Osteocyte (in vitro differentiated cells): ENCODE results near the gene SPACA9. TPM values are rescaled to one million over a fixed set of nuclear protein-coding genes. Genes with fewer than 3 reads are reported as not detected.

Source experiments
- DNase-seq: peaks from one replicate; pipeline ENCODE4 v3.0.0; 2021; ENCODE audit warnings: mixed read lengths; ENCODE audit not compliant: unreplicated experiment; ENCODE audit errors: extremely low spot score
- H3K27ac Mint-ChIP-seq: one replicate; pipeline ENCODE4 v1.8.0; 2021; ENCODE audit warnings: mild to moderate bottlenecking, mixed read lengths; ENCODE audit not compliant: unreplicated experiment
- H3K27me3 Mint-ChIP-seq: one replicate; pipeline ENCODE4 v1.8.0; 2021; ENCODE audit warnings: mixed read lengths; ENCODE audit not compliant: unreplicated experiment
- H3K36me3 Mint-ChIP-seq: one replicate; pipeline ENCODE4 v1.8.0; 2021; ENCODE audit warnings: mixed read lengths; ENCODE audit not compliant: unreplicated experiment
- H3K4me1 Mint-ChIP-seq: one replicate; pipeline ENCODE4 v1.8.0; 2021; ENCODE audit warnings: mixed read lengths; ENCODE audit not compliant: unreplicated experiment
- H3K4me3 Mint-ChIP-seq: one replicate; pipeline ENCODE4 v1.8.0; 2021; ENCODE audit warnings: mild to moderate bottlenecking, moderate library complexity, mixed read lengths; ENCODE audit not compliant: unreplicated experiment
- H3K9me3 Mint-ChIP-seq: one replicate; pipeline ENCODE4 v1.8.0; 2021; ENCODE audit warnings: mixed read lengths; ENCODE audit not compliant: unreplicated experiment
- CTCF ChIP-seq: fragments of 200-600 bp; sonication (generic); IDR thresholded peaks from 2 replicates; pipeline ENCODE4 v1.5.0; 2021; ENCODE audit warnings: antibody characterized with exemption, mild to moderate bottlenecking, moderate library complexity
- total RNA-seq: library from RNA; stranded (reverse); gene quantifications from 2 replicates; pipeline ENCODE4 v1.2.1, GENCODE V29; 2021

SPACA9 gene
- total RNA-seq, 1 donor from 2014 or later, result 6.7 TPM

GRCh38 chr9:132846109-132846917, 32.4 kb upstream of the SPACA9 start:
- H3K27ac Mint-ChIP-seq, result no peak overlapping the region
- no peaks in the 10 kb centered on the region for H3K4me1 Mint-ChIP-seq
- no peak for DNase-seq
- no peaks in the 10 kb centered on the region for H3K36me3 Mint-ChIP-seq
- H3K4me3 Mint-ChIP-seq, result no peak overlapping the region
- H3K27me3 Mint-ChIP-seq, result peaks cover 5% of the 10 kb centered on the region
- H3K9me3 Mint-ChIP-seq, result no peaks in the 10 kb centered on the region
- no peak for TF ChIP-seq CTCF

- Mint-ChIP-seq H3K4me1 (no peaks in the 10 kb centered on the region), H3K4me3 (no peak overlapping the region), H3K27ac (no peak overlapping the region), H3K27me3 (peaks cover 2% of the 10 kb centered on the region), H3K36me3 (no peaks in the 10 kb centered on the region), H3K9me3 (no peaks in the 10 kb centered on the region)
- no peak for DNase-seq
- no peak for TF ChIP-seq CTCF
Observed at GRCh38 chr9:132846918-132847515, 31.7 kb upstream of the SPACA9 start.

- H3K27ac Mint-ChIP-seq, result no peak overlapping the region
Observed at GRCh38 chr9:132849185-132849706, 29.5 kb upstream of the SPACA9 start.

GRCh38 chr9:132853482-132853881, 25.2 kb upstream of the SPACA9 start:
- no peak for TF ChIP-seq CTCF
- no peaks in the 10 kb centered on the region for H3K4me1 Mint-ChIP-seq
- H3K27ac Mint-ChIP-seq, result no peak overlapping the region
- no peaks in the 10 kb centered on the region for H3K9me3 Mint-ChIP-seq
- H3K36me3 Mint-ChIP-seq, result no peaks in the 10 kb centered on the region
- H3K27me3 Mint-ChIP-seq, result peaks cover 16% of the 10 kb centered on the region
- no peak overlapping the region for H3K4me3 Mint-ChIP-seq
- no peak for DNase-seq

More at GRCh38 chr9:132849185-132849706, 29.5 kb upstream of the SPACA9 start:
- no peaks in the 10 kb centered on the region for H3K9me3 Mint-ChIP-seq
- no peaks in the 10 kb centered on the region for H3K4me1 Mint-ChIP-seq
- peaks cover 2% of the 10 kb centered on the region for H3K27me3 Mint-ChIP-seq
- H3K4me3 Mint-ChIP-seq, result no peak overlapping the region
- no peaks in the 10 kb centered on the region for H3K36me3 Mint-ChIP-seq
- DNase-seq, result no peak
- TF ChIP-seq CTCF, result no peak

- TF ChIP-seq CTCF, result no peak
- Mint-ChIP-seq H3K27ac (no peak overlapping the region), H3K9me3 (no peaks in the 10 kb centered on the region), H3K27me3 (peaks cover 26% of the 10 kb centered on the region), H3K4me1 (no peaks in the 10 kb centered on the region), H3K36me3 (no peaks in the 10 kb centered on the region), H3K4me3 (no peak overlapping the region)
- DNase-seq, result no peak
Observed at GRCh38 chr9:132854832-132855231, 23.9 kb upstream of the SPACA9 start.
